HepG2 (cell line): ENCODE data around the gene TXNDC16.

Experiments used
- ATF3 ChIP-seq: sonication (generic); formaldehyde crosslinking; IDR thresholded peaks from 2 replicates; pipeline ENCODE4 v1.4.0; 2020; ENCODE audit warnings: missing genetic modification reagents
- MAX ChIP-seq: IDR thresholded peaks from 2 replicates; pipeline ENCODE4 v1.6.1; 2012; ENCODE audit warnings: inconsistent platforms
- TAF1 ChIP-seq: sonication (generic); formaldehyde crosslinking; IDR thresholded peaks from 2 replicates; pipeline ENCODE4 v1.4.0; 2020; ENCODE audit warnings: missing genetic modification reagents
- UBTF ChIP-seq: sonication (generic); formaldehyde crosslinking; IDR thresholded peaks from 2 replicates; pipeline ENCODE4 v1.4.0; 2020; ENCODE audit warnings: mild to moderate bottlenecking, missing genetic modification reagents

- TF ChIP-seq UBTF (CRISPR knock-in tag) (no peak), MAX (no peak), ATF3 (no peak), TAF1 (no peak)
Measured at GRCh38 chr14:52494444-52494843, 57.9 kb downstream of the TXNDC16 start.
